Dedifferentiated amniotic fluid mesenchymal stem cell (primary cell): ENCODE measurements around the gene OR13C4.
"Not testable (repeated sequence)": the region's sequence is repeated elsewhere in the genome, so short reads cannot be mapped to it uniquely, and the experiment has no call there.

Experiments
- DNase-seq: peaks from one replicate; pipeline ENCODE4 v3.0.0-alpha.2; 2016; ENCODE audit errors: extremely low spot score

OR13C4 gene

GRCh38 chr9:104527109-104527508 lies at the start of gene OR13C4:
Gene OR13C4, minus strand, starts transcription at chr9:104527209. Its CDS starts 0 bp downstream, at chr9:104527209.
- DNase-seq: no peak

GRCh38 chr9:104575456-104575855 lies 48.4 kb upstream of the OR13C4 start:
- DNase-seq: no peak

- no peak for DNase-seq
These were observed 45.6 kb upstream of the OR13C4 start for GRCh38 chr9:104572612-104573011.

GRCh38 chr9:104568868-104569267 lies 41.9 kb upstream of the OR13C4 start, which contains the start of gene OR13C8:
Gene OR13C8, plus strand, starts transcription at chr9:104569168. Its CDS starts 0 bp downstream, at chr9:104569168.
- DNase-seq: no peak

- no peak for DNase-seq
These were observed 37.3 kb upstream of the OR13C4 start for GRCh38 chr9:104564358-104564757.

GRCh38 chr9:104556830-104557634 lies 30.0 kb upstream of the OR13C4 start:
- DNase-seq: no peak

- DNase-seq: no peak
These were observed 28.5 kb upstream of the OR13C4 start for GRCh38 chr9:104555521-104555920.

- no peak for DNase-seq
These were observed 26.3 kb upstream of the OR13C4 start for GRCh38 chr9:104553261-104553660.

- DNase-seq: no peak
These were observed 17.6 kb upstream of the OR13C4 start for GRCh38 chr9:104544644-104545043.

- no peak for DNase-seq
These were observed 12.3 kb upstream of the OR13C4 start for GRCh38 chr9:104539275-104539674.

GRCh38 chr9:104536756-104537155 lies 9.7 kb upstream of the OR13C4 start, which contains the start of gene OR13C3:
Gene OR13C3, minus strand, starts transcription at chr9:104536856. Its CDS starts 133 bp downstream, at chr9:104536723.
- DNase-seq: no peak

- not testable (repeated sequence) for DNase-seq
These were observed 6.8 kb downstream of the OR13C4 start for GRCh38 chr9:104520241-104520640.

- no peak for DNase-seq
These were observed 12.1 kb downstream of the OR13C4 start for GRCh38 chr9:104514901-104515300.

- no peak for DNase-seq
These were observed 20.4 kb downstream of the OR13C4 start for GRCh38 chr9:104506565-104506964.

- no peak for DNase-seq
These were observed 23.0 kb downstream of the OR13C4 start, which contains the start of gene OR13F1 for GRCh38 chr9:104503963-104504362. Gene OR13F1, plus strand, starts transcription at chr9:104504263. Its CDS starts 0 bp downstream, at chr9:104504263.

- DNase-seq: no peak
These were observed 23.6 kb downstream of the OR13C4 start for GRCh38 chr9:104503440-104503839.

GRCh38 chr9:104494808-104495207 lies 32.2 kb downstream of the OR13C4 start:
- no peak for DNase-seq

- no peak for DNase-seq
These were observed 42.0 kb downstream of the OR13C4 start for GRCh38 chr9:104485014-104485413.

- DNase-seq: no peak
These were observed 44.0 kb downstream of the OR13C4 start for GRCh38 chr9:104482921-104483570.
